Measurements from ENCODE around the gene CHRNA4. TPM values are rescaled to one million over a fixed set of nuclear protein-coding genes. Genes with fewer than 3 reads are reported as not detected.

The CHRNA4 gene
- total RNA-seq, result not detected

DNA sequence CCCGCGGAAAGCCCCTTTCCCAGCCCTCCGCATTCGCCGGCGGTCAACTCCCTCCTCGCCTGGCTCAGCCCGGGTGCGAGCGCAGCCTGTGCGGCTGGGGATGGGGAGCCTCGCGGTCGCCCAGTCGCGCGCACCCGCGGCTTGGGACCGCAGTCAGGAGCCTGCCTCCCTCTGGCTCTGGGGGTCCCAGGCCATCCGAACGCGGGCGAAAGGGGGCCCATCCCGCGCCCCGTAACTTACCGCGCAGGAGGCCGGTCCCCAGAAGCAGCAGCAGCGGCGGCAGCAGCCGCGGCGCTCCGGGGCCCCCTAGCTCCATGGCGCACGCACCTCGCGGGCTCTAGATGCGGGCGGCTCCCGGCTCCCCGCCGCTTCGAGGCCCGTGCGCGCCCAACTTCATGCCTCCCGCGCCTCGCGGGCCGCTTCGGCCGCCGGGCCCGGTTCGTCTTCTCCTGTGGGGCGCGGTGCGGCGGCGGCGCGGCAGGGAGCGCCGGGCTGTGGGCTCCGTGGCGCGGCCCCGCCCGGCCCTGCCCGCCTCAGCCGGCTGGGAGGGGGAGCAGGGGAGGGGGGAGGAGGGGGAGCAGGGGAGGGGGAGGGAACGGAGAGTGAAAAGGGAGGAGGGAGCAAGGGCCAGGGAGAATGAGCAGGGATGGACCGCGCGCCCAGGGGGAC, at the start of gene CHRNA4:
Gene CHRNA4, minus strand, starts transcription at position 500 of the 669 bp plus-strand sequence. Its CDS starts 184 bp downstream, at position 316.
- Mint-ChIP-seq H3K36me3 (no peaks in the 10 kb centered on the region), H3K4me3 (no peak within 1 kb of the TSS), H3K4me1 (ENCODE audit: low read depth in 2 of 2) (no peaks in the 10 kb centered on the region), H3K9me3 (no peaks in the 10 kb centered on the region), H3K27ac (no peak within 1 kb of the TSS), H3K27me3 (peaks cover 0 to 7% of the 10 kb centered on the region in 2 donors)
- DNase-seq (ENCODE audit: low spot score), result no peak
- no peak for ATAC-seq

GRCh38 chr20:63409834-63410435, 48.8 kb upstream of the CHRNA4 start:
- H3K36me3 Mint-ChIP-seq, result no peaks in the 10 kb centered on the region

DNA sequence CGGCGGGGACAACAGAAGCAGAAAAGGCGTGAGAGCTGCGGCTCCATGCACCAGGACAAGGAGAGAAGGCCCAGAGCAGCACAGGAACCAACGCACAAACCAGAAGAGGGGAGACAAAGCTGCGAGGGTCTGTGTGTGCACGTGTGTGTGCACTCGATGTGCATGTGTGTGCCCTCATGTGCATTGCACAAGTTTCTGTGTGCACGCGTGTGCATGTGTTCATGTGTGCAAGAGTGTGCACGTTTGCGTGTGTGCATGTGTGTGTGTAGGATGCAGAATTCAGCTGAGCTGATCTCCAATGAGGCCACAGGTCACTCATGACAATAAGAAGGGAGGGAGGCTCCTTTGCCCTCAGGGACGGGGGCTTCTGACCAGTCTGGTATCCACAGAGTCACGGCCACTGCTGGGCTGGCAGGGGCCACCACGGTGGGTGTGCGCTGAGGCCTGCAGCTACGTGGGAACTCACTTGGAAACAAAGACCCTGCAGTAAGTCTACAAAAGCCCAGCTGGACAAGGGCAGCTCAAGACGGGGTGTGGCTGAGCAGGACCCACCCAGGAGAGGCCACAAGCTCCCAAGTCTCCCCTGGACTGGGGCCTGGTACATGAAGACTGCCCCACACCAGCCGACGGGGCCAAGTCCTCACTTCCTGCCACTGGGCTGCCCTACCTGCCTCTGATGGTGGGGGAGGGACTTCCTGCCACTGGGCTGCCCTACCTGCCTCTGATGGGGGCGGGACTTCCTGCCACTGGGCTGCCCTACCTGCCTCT, 48.1 kb upstream of the CHRNA4 start:
- Mint-ChIP-seq H3K27ac (no peak overlapping the region), H3K4me3 (no peak overlapping the region), H3K9me3 (no peaks in the 10 kb centered on the region), H3K36me3 (no peaks in the 10 kb centered on the region), H3K27me3 (peaks cover 0 to 5% of the 10 kb centered on the region in 2 donors), H3K4me1 (ENCODE audit: low read depth in 2 of 2) (peaks cover 0 to 5% of the 10 kb centered on the region in 2 donors)
- ATAC-seq (no peak), DNase-seq (ENCODE audit: low spot score) (no peak)

More at GRCh38 chr20:63409834-63410435, 48.8 kb upstream of the CHRNA4 start:
- H3K4me3 Mint-ChIP-seq, result no peak overlapping the region
- ATAC-seq (no peak), DNase-seq (ENCODE audit: low spot score) (no peak)
- peaks cover 0 to 5% of the 10 kb centered on the region in 2 donors for H3K27me3 Mint-ChIP-seq
- no peaks in the 10 kb centered on the region for H3K9me3 Mint-ChIP-seq
- peaks cover 0 to 5% of the 10 kb centered on the region in 2 donors for H3K4me1 Mint-ChIP-seq (ENCODE audit: low read depth in 2 of 2)
- no peak overlapping the region for H3K27ac Mint-ChIP-seq

DNA sequence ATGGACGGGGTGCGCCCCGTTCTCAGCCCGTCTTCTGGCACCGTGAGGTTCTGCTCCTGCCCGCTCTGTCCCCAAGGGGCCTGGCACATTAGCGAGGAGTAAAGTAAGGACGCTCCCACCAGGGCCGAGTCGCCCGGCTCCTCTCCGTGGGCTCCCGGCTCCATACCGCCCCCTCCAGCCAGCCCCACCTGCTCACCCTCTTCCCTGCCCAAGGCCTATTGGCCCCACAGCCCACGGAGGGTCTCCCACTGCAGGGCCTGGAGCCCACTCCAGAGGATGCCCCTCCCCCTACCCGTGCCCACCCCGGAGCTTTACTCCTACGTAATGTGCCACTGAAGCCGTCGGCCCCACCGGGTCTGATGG, 47.5 kb upstream of the CHRNA4 start:
- Mint-ChIP-seq H3K4me1 (ENCODE audit: low read depth in 2 of 2) (peaks cover 0 to 5% of the 10 kb centered on the region in 2 donors), H3K27ac (no peak overlapping the region), H3K9me3 (no peaks in the 10 kb centered on the region), H3K36me3 (no peaks in the 10 kb centered on the region), H3K4me3 (no peak overlapping the region), H3K27me3 (peaks cover 0 to 5% of the 10 kb centered on the region in 2 donors)
- ATAC-seq, result no peak
- DNase-seq (ENCODE audit: low spot score), result no peak

DNA sequence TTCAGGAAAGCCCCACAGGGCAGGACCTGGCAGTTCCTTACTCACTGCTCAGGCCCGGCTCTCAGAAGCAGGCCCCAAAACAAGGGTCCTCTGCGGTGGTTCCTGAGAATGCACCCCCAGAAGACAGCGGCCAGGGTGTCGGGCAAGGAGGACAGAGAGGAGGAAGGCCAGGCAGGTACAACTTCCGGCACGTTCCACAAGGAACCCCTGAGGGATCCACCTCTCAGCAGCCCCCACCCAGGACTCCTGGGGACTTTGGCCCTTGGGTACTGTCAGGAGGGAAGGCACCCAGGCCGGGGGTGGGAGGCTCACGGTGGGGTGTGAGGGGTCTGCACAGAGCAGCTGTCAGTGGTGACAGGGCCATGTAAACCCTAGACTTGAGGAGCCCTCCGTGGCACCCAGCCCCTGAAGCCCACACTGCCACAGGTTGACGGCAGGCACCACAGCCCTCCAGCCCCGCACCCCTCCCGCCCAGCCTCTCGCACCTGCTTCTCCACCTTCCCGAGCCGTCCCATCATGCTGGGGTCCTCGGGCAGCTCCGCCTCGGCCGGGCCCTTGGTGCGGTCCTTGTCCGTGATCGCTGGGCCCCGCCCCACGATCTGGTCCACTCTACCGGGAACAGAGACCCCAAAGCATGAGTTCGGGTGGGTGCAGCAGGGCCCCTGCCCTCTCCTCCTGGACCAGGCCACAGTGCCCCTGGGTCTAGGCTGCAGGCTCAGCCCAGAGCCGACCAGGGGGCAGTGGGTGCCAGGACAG, 47.0 kb upstream of the CHRNA4 start:
- H3K36me3 Mint-ChIP-seq, result no peaks in the 10 kb centered on the region
- peaks cover 0 to 5% of the 10 kb centered on the region in 2 donors for H3K4me1 Mint-ChIP-seq (ENCODE audit: low read depth in 2 of 2)
- DNase-seq (ENCODE audit: low spot score) (no peak), ATAC-seq (no peak)
- no peak overlapping the region for H3K4me3 Mint-ChIP-seq
- no peak overlapping the region for H3K27ac Mint-ChIP-seq
- no peaks in the 10 kb centered on the region for H3K9me3 Mint-ChIP-seq
- peaks cover 0 to 5% of the 10 kb centered on the region in 2 donors for H3K27me3 Mint-ChIP-seq

GRCh38 chr20:63406617-63407245, 45.6 kb upstream of the CHRNA4 start:
- Mint-ChIP-seq H3K27me3 (no peaks in the 10 kb centered on the region), H3K4me1 (ENCODE audit: low read depth in 2 of 2) (peaks cover 0 to 2% of the 10 kb centered on the region in 2 donors), H3K4me3 (no peak overlapping the region), H3K9me3 (no peaks in the 10 kb centered on the region), H3K36me3 (no peaks in the 10 kb centered on the region), H3K27ac (no peak overlapping the region)
- ATAC-seq (no peak), DNase-seq (ENCODE audit: low spot score) (no peak)

- no peak for ATAC-seq
- no peaks in the 10 kb centered on the region for H3K36me3 Mint-ChIP-seq
- H3K4me3 Mint-ChIP-seq, result no peak overlapping the region
- H3K9me3 Mint-ChIP-seq, result no peaks in the 10 kb centered on the region
- H3K4me1 Mint-ChIP-seq (ENCODE audit: low read depth in 2 of 2), result no peaks in the 10 kb centered on the region
- H3K27ac Mint-ChIP-seq, result no peak overlapping the region
- no peaks in the 10 kb centered on the region for H3K27me3 Mint-ChIP-seq
- no peak for DNase-seq (ENCODE audit: low spot score)
Observed at GRCh38 chr20:63406011-63406410, 44.9 kb upstream of the CHRNA4 start.

DNA sequence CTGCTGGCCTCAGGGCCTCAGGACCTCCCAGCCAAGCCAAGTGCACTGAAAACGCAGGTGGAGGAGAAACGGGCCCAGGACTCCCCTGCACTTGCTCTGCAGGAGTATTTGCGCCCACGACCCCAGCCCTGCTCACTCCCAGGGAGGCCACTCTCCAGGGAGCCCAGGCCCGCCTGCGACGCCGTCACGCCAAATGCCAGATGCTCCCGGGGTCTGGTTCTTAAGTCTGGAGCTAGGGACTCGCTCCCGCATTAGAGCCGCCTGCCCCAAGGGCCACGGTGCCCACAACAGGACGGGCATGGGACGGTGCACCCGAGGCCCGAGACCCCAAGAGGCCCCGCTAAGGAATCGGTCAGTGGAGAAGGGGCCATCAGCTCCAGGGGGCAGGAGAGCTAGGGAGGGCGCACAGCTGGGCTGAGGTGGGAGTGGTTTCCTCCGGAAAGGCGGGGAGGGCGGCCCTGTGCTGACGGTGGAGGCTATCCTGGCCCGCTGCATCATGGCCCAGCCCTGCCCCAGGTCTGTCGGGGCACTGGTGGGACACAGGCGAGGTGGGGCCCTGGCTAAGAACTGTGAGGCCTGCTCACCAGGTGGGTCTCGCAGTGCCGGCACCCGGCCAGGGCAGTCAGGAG, 44.1 kb upstream of the CHRNA4 start:
- H3K27me3 Mint-ChIP-seq, result no peaks in the 10 kb centered on the region
- ATAC-seq (no peak), DNase-seq (ENCODE audit: low spot score) (no peak)
- H3K27ac Mint-ChIP-seq, result no peak overlapping the region
- H3K4me1 Mint-ChIP-seq (ENCODE audit: low read depth in 2 of 2), result no peaks in the 10 kb centered on the region
- no peaks in the 10 kb centered on the region for H3K36me3 Mint-ChIP-seq
- no peak overlapping the region for H3K4me3 Mint-ChIP-seq
- H3K9me3 Mint-ChIP-seq, result no peaks in the 10 kb centered on the region

DNA sequence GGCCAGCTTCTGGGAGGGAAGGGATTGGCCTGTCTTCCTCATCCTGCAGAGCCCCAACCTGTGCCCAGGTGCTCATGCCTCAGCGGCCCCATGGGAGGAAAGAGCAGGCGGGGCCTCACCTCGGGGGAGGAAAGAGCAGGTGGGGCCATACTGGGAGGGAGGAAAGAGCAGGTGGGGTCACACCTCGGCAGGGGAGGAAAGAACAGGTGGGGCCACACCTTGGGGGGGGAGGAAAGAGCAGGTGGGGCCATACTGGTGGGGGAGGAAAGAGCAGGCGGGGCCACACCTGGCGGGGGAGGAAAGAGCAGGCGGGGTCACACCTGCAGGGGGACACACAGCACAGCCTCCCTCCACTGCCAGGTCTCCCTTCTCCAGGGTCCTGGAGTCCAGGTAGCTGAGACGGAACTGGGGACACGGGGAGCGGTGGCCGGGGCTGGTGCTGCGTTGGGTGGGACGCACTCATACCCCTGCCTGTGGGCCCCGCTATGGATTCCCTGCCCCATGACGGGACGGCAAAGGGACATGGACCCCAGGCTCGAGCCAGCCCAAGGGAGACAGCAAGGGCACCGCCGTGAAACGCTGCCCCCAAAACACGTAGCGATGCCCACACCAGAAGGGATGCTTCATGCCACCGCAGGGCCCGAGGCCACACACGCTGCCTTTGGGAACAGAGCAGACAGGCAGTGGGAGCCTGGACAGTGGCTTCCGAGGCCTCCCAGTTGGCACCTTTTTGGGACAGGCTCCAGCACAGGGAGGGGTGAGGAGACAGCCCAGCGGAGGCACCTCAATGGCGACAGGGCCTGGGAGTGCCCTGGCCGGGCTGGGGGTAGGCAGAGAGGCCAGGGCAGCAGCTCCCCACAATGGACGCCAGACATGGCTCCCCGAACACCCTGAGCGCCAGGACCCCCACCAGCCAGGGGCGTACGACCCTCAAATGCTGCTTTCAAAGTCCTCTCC, 43.3 kb upstream of the CHRNA4 start:
- Mint-ChIP-seq H3K4me1 (ENCODE audit: low read depth in 2 of 2) (no peaks in the 10 kb centered on the region), H3K27ac (no peak overlapping the region), H3K9me3 (no peaks in the 10 kb centered on the region), H3K4me3 (no peak overlapping the region), H3K36me3 (no peaks in the 10 kb centered on the region), H3K27me3 (no peaks in the 10 kb centered on the region)
- DNase-seq (ENCODE audit: low spot score), result no peak
- no peak for ATAC-seq

DNA sequence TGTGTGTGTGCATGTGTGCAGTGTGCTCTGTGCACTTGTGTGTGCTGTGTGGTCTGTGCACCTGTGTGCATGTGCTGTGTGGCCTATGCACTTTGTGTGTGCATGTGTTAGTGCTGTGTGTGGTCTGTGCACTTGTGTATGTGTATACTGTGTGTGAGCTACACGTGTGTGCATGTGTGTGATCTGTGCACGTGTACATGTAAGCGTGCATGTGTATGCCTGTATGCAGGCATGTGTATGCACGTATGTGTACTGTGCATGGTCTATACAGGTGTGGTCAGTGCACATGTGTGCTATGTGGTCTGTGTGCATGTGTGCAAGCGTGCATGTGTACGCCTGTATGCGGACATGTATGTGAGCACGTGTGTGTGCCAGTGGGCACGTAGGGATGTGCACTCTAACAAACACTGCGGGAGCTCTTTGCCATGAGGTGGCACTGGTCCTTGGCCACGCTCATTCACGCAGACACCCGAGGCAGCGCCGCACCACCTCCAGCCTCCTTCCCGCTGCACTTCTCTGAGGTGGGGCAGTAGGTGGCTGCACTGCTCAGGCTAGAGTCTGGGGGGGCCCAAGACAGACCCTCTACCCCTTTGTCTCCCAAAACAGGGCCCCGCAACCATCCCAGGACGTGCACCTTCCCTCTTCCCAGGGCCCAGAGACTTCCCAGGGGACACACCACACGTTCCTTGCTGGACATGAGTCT, 42.4 kb upstream of the CHRNA4 start:
- no peak for ATAC-seq
- no peak for DNase-seq (ENCODE audit: low spot score)
- H3K36me3 Mint-ChIP-seq, result no peaks in the 10 kb centered on the region
- H3K27me3 Mint-ChIP-seq, result no peaks in the 10 kb centered on the region
- no peaks in the 10 kb centered on the region for H3K4me1 Mint-ChIP-seq (ENCODE audit: low read depth in 2 of 2)
- no peaks in the 10 kb centered on the region for H3K9me3 Mint-ChIP-seq
- no peak overlapping the region for H3K4me3 Mint-ChIP-seq
- H3K27ac Mint-ChIP-seq, result no peak overlapping the region

GRCh38 chr20:63402860-63403220, 41.7 kb upstream of the CHRNA4 start:
- ATAC-seq (no peak), DNase-seq (ENCODE audit: low spot score) (no peak)
- H3K9me3 Mint-ChIP-seq, result no peaks in the 10 kb centered on the region
- no peak overlapping the region for H3K4me3 Mint-ChIP-seq
- no peak overlapping the region for H3K27ac Mint-ChIP-seq
- H3K36me3 Mint-ChIP-seq, result no peaks in the 10 kb centered on the region
- no peaks in the 10 kb centered on the region for H3K27me3 Mint-ChIP-seq
- H3K4me1 Mint-ChIP-seq (ENCODE audit: low read depth in 2 of 2), result no peaks in the 10 kb centered on the region
